Ramos (cell line): ENCODE data around the gene LOC101059915.

ENCODE experiments used
- in situ Hi-C: fragments of 300-500 bp; cut with MboI; formaldehyde crosslinking; loops from one replicate; pipeline ENCODE4 v1.14.3; 2022; ENCODE audit warnings: low sequenced_read_pairs; ENCODE audit not compliant: unreplicated experiment

LOC101059915 gene

DNA sequence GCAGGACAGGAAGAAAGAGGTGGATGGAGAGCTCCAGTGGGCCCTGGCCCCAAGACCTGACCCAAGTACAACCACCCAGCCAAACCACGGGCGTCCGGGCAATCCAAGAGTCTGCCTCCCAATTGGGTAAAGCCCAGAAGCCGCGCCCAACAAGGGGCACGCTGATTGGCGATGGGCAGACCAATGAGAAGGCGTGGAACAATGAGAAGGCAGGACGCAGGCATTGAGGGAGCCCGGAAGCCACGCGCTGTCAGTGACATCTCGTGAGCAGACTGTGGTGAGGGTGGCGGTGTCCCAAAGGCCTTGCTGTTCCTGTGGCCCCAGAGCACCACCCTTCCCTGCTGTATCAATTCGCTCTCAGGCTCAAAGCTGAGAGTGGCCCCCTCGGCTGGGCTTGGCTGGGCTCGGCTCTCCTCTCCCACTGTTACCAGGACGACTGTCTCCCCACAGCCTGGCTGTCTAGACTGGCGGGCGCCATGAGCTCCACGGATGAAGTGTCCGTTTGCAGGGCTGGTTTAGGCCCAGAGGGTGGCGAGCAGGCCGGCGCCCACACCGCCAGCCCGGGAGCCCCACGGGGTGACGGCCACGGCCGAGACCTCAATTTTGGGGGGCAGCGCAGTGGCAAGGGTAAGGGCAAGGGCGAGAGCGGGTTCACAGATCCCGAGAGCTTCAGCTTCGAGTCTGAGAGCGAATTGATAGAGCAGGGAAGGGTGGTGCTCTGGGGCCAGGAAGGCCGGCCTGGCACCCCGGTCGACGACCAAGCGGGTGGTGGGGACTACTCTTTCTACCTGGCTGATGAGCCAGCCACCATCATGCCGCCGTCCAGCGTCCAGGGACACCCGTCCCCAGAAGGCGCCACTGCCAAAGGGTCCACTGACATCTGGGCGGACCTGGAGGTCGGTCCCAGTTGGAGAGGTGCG lies at the start of gene LOC101059915:
Gene LOC101059915 (plus strand): TSS at position 219 of the 920 bp plus-strand sequence.
- in situ Hi-C loops: no loop called here

DNA sequence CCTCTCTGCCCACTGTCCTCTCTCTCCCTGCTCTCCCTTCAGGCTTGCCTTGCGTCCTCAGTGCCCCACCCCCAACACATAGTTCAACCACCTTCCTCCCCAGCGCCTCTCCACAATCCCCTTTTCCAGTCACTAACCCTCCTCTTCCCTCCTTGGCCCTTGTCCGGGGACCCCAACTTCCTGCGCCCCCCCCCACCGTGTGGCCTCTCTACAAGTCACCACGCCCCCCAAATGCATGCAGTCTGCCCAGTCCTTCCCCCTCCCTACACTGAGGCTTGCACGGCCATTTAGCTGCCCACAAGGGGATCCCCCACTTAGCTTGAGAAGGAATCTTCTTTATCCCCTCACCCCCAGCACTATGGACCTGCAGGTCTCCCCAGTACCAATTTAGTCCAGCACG lies 49.6 kb upstream of the LOC101059915 start:
- in situ Hi-C loops: no loop called here

DNA sequence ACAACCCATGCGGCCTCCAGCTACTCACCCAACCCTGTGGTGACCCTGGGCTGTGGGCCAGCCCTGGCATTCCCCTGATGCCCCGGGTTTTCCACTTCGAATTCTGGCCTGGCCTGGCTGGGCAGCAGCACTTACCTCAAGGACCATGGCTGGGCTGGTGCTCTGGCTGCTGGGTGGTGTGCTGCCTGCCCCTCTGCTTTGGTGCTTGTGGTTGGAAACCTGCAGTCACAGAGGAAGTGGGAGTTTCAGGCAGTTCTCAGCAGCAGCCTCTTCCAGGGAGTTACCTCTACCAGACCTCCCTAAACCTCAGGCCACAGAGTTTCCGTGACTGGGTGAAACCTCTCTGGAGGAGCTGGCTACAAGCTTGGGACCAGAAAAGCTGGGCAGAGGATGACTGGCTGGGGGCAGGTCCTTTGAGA lies 49.0 kb upstream of the LOC101059915 start, which contains the start of gene CXCR3:
Gene CXCR3 (minus strand): TSS at position 209 of the 419 bp plus-strand sequence. CDS start 62 bp downstream, at position 147.
- in situ Hi-C loops: no loop called here

DNA sequence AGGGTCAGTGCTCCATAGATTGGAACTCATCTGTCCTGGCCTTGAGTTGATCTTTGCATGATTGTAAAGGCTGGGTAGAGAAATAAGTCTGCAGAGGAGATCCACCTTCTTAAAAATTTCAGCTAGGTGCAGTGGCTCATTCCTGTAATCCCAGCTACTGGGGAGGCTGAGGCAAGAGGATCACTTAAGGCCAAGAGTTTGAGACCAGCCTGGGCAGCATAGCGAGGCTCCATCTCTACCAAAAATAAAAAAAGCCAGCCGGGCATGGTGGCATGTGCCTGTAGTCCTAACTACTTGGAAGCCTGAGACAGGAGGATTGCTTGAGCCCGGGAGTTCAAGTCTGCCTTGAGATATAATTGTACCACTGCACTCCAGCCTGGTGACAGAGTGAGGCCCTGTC lies 48.6 kb upstream of the LOC101059915 start:
- in situ Hi-C loops: no loop called here

DNA sequence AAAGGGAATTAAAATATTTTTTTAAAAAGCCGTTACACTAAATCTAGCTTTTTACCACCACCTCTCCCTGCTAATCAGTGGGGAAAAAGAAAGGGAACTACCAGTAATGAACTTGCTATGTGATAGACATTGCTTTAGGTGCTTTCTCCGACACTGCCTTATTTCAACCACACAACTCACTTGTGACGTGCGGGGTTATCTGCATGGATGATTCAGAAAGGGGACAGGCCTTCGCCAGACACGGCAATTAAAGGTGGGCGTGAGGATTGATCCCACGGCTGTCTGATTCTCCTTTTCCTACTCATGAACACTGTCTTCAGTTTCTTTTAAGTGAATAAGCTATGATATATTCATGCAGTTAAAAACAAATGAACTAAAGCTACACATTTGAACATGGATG lies 48.2 kb upstream of the LOC101059915 start:
- in situ Hi-C loops: no loop called here

DNA sequence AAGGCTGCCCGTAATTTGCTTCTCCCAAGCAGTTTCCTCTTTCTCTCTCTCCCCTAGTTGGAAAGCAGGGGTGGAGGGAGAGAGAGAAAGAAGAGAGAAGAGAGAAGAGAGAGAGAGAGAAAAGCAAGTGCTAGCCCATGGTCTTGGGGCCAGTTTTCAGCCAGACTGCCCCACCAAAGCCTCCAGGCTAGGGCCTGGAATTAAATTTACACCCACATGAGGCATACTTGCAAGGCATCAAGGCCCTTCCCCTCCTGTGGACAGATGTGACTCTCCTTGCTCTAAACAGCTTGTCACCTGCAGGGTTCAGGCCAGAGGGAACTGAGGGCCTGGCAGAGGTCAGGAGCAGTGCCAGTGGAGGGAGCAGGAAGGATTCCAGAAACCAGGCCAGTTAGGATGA lies 47.4 kb upstream of the LOC101059915 start:
- in situ Hi-C loops: no loop called here

DNA sequence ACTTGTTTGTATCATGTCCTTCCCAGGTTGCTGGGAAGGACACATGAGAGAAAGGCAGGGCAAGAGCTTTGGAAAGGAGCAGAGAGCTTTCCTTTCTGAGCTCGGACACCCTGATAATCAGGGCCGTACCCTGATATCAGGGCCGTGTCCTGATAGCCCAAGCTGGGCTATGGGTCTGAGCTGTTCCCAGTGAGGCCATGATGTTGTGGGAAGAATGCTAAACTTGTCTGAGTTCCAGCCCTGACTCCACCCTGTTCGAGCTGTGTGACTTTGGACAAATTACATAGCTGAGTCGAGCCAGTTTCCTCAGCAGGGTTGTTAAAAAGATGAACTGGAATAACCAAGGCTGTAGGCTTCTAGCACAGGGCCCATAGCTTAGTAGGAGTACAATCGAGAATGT lies 45.7 kb upstream of the LOC101059915 start:
- in situ Hi-C loops: no loop called here

DNA sequence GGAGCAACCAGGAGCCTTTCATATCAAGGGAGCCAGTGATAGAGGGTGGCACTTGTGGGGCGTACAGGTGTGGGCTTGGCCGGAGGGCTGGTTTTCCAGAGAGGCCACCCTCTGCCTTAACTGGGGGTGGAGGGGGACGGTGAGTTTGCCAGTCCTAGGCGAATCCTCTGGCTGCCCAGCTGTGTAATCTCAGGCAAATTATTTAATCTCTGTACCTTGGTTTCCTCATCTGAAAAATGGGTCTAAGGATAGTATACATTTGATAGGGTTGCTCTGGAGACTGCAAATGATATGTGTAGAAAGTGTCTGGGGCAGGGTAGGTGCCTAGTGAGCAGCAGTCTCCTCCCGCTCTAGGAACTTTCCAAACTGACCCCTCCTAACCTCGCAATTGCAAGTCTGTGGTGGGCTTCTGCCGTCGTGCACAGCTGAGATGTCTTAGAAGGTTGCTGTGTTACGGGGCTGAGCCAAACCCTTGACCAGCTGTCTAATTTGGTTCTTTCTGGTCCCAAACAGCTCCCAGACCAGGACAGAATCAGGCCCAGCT lies 45.2 kb upstream of the LOC101059915 start:
- in situ Hi-C loops: no loop called here

DNA sequence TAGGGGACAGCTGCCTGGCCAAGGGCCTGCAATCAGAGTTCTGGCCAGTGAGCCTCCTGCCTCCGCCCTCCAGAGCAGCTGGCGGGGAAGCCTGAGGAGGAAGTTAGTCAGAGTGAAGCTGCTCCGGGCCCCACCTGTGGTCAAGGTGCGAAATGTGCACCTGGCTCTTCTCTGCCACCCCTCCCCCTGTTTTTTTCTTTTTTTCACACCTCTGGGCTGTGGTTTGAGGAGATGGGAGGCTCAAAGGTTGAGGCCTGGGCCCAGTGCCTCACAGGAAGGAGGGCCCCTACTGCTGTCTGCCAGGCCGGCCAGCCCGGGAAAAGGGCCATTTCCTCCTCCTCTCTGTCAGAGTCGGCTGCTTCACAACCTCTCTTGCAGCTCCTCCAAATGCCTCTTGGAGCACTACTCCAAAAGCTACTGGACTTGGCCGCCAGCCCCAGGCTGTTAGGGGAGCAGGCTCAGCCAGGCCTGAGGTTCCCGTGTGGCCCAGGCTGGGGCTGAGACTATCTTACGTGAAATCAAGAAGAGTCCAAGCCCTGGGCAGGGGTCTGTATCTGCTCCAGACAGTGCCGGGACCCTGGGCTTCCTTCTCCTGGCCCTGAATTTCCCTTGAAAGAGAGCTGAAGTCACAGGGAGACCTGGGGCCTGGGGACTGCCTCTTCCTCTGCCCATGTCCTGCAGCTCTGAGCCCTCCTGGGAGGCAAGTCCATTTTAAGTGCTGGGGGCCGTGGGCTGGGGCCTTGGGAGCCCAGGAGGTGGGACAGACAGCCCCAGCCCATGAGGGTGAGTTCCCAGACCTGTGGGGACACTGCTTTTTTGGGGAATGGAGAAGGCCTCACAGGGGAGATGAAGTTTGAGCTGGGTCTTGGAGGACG lies 44.5 kb upstream of the LOC101059915 start:
- in situ Hi-C loops: no loop called here

DNA sequence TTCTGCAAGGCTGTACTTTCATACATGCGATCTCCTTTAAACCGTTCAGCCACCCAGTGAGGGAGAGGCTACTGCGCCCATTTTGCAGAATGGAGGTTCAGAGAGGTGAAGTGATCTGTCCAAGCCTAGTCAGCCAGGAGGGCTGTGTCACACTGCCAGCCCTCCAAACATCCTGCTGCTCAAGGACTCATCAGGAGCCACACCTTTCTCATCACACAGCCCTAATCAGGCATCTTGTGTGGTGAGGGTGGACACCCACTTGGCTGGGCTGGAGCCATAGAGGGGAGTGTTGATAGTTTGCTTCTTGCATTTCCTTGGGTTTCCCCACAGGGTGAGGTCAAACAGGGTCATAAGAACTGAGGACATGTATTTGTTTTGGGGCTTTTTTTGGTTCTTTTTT lies 43.6 kb upstream of the LOC101059915 start:
- in situ Hi-C loops: no loop called here

DNA sequence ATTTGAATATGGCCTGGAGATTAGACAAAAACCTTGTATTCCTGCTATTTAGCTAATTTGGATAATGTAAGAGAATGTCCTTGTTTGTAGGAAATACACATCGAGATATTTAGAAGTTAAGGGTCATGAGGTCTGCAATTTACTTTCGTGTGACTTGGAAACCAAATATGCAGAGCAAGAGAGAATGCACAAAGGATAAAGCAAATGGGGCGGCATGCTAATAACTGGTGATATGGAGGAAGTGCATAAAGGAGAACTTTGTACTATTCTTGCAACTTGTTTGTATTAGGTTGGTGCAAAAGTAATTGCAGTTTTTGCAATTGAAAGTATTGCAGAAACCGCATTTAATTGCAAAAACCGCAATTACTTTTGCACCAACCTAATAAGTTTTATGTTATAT lies 41.9 kb upstream of the LOC101059915 start:
- in situ Hi-C loops: no loop called here

DNA sequence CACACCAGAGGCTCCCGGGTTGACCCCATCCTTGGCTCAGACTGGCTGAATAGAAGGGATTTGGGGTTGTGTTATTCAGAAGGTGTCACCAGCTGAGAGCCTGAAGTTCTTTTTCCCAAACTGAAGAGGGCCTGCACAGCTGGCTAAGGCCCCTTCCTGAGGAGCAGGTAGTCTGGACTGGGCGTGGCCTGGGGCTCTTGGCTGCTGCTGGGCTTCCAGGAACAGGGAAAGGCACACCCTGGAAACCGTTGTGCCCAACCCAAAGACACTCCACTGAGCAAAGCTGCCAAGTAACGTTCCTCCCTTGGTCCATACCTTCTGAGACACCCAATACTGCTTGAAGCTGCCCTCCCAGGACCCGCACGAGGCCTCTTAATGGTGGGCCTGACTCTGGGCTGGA lies 40.8 kb upstream of the LOC101059915 start:
- in situ Hi-C loops: no loop called here

DNA sequence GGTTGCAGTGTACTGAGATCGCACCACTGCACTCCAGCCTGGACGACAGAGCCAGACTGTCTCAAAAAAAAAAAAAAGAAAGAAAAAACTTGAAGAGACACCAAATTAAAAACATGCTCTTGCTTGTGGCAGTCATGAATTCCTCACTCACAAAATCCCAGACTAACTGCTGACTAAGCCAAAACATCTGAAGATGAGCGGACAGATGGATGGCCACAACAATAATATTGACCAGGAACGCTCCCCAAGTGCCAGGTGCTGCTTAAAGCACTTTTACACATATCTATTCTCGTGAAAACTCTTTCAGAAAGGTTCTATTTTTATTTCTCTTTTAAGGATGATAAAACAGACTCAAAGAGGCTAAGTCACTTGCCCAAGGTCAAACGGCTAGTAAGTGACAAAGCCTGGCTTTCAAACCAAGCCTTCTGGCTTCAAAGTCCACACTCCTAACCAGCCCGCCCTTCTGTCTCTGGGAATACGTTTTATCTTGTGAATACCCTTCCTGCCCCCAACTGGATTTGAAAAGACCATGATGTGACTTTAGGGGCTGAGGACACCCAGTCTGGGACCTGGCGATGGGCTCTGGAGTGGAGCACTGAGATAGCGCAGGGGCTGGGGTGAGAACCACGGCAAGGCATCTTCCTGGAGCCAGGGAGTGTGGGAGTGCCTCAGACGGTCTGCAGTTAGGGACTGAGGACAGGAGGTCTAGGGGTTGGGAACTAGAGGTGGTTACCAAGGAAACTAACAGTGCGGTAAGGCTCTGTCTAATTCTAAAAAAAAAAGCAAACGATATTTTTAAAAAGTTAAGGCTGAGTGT lies 39.5 kb upstream of the LOC101059915 start:
- in situ Hi-C loops: no loop called here

DNA sequence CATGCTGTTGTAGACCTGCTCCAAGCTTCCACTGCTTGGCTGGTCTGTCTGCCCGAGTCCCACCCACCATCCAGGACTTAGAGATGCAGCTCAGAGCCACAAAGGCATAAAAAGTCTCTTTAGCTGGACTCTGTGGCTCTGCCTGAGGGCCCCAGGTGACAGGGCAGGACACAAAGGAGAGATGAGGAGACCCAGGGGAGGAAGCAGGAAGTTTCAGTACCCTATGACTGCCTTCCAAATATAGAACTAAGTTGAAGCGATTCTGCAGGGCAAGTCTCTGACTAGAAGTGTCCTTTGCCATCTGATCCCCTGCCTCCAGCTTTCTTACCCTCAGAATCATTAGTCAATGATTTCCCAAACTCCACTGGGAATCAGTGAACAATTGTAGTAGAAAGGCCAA lies 37.9 kb upstream of the LOC101059915 start:
- in situ Hi-C loops: no loop called here

DNA sequence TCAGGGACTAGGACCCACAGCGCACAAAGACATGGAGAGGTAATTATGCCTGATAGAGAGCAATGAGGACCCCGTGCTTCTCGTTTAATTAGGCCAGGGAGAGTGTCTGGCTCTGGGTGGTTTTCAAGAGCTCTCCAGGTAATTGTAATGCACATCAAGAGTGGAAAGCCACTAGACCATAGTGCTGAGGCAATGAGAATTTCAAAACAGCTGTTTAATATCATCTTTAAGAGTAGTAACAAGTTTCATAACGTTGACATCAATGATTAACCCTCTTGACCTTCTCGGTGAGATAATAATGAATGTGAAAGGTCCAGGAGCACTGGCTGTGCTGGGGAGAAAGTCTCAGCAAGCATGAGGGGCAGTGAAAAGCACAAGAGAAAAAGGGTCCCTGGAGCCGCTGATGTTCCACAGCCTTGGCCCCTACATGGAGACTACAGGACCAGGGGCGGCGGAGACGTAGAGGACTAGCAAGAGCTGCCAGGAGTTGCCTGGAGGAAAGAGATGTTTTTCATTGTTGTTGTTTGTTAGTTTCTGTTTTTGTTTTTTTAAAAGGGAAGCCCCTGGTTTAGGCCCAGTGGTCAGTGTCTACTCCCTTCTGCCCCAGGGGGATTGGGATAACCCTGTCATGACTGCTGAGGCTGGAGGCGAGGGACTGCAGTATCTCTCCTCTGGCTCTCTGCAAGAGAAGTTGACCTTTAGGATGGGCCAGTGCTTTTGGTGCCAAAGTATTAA lies 34.3 kb upstream of the LOC101059915 start:
- in situ Hi-C loops: no loop called here

DNA sequence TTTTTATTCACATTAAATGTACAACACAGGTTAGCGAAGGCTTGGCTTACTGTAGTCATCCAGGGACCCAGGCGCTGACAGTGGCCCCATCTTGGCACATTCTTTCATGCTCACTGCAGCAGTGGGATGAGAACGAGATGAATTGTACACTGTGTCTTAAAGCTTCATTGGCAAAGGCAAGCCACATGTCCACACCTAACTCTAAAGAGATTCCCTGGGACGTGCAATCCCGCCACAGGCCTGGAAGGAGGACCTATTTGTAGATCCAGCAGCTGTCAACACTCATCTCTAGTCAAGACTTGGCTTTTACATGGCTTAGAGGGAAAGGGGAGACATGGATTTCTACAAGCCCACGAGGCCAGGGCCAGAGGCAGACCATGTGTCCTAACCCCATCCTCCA lies 33.0 kb upstream of the LOC101059915 start:
- in situ Hi-C loops: no loop called here

DNA sequence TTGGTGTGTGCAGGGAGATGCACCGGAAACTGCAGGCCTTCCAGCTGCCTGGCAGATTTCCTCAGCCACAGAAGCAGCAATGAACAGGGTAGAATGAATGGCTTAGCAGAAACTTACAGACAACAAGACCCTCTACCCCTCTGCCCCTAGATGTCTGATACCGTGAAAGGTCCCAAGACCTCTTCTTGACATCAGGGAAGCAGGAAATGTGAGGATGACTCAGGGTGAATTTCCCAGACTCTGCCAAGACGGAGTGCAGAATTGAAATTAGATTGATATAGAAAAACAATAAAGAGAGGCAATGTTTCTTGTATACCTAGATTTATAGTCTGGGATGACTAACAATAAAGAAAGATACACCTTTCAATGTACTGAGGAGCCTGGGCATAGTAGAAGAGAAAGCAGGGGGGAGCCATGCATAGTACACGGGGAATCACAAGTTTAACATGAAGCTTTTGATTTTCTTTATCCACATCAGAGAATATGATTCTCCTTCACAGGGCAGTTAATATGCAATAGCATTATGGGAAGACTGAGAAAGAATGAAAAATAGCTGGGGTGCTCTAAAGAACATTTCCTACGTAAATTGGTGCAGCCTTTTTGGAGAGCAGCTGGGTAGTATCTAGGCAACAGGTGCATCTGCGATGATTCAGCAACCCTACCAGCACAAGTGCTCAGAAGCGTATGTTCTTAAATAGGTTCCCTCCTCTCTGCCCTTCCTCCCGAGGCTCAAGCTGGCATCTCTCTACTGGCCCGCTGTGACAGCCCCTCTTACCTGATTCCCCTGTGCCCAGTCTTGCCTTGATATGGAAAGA lies 30.7 kb upstream of the LOC101059915 start:
- in situ Hi-C loops: no loop called here

DNA sequence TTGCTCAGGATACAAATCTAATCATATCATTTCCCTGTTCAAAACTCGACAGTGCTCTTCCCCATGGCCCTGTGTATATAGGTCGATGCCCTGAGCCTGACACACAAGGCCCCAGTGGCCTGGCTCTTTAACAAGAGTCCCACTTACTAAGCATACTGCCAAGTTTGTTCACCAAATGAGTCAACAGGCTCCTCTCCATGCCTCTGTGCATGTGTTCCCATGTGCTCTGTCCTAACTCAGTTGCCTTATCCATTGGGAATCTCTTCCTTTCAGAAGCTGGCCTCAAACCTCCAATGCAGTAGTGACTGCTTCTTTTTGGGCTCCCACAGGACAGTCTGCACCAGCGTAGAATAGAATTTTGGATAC lies 30.1 kb upstream of the LOC101059915 start:
- in situ Hi-C loops: no loop called here

DNA sequence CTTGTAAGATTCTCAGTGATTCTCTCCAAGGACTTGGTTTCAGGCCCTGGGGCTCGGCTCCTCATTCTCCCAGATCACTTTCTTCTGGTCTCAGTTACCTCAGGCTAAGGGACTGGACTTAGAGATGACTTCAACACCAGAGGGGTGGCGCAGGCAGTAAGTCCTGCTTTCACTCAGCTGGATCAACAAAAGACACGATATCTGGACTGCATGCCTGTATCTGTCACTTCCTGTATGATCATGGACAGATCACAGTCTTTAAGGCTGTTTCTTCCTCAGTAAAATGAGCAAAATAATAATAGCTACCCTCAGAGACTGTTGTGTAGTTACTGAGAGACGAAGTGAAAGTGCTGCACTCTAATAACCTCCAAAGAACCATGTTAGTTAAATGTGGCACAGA lies 29.5 kb upstream of the LOC101059915 start:
- in situ Hi-C loops: no loop called here
